Measurements from ENCODE around the gene KRT74. TPM values are rescaled to one million over a fixed set of nuclear protein-coding genes. Genes with fewer than 3 reads are reported as not detected.

Gene KRT74
- total and polyA plus RNA-seq, 9 of the 15 experiments (the other 6 are each of a cell fraction or from before 2014, with no cell fraction given) = not detected

DNA sequence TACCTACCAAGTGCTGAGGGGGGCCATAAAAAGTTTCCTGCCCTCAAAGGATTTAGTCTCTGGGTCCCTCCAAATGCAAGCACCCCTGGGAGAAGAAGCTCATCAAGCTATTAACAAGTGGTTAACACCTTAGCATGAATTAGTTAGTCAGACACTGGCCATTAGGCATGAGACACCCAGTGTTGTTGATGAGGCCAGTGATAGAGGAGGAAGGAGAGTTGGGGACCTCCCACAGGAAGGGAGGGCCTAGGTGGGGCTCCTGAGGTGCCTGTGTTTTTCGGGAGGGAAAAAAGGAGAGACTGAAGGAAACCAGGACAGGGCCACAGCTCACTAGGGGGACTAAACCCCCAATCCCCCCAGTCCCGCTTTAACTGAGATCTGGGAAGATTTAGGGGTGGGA is 16.2 kb downstream of the KRT74 start:
- H4K20me1 ChIP-seq (replicated peaks; ENCODE audit: control insufficient read depth, insufficient read depth, low read length) = peaks cover 6% of the 10 kb centered on the region; the same call in 1 of the 2 replicates

More for the DNA sequence above, 16.2 kb downstream of the KRT74 start:
- no peaks in the 10 kb centered on the region for H3K9me1 ChIP-seq (ENCODE audit: control insufficient read depth, insufficient read depth, low read length)
- H3K36me3 ChIP-seq (ENCODE audit: control insufficient read depth, insufficient read depth, low read length) = no peaks in the 10 kb centered on the region
- TF ChIP-seq NFIC (IDR thresholded peaks at IDR 0.05) (no peak), ZC3H8 (IDR thresholded peaks at IDR 0.05) (no peak), STAT5A (IDR thresholded peaks at IDR 0.05; ENCODE audit: borderline replicate concordance, low read length) (no peak), HBP1 (CRISPR knock-in tag; IDR thresholded peaks at IDR 0.05) (no peak), NR2C2 (CRISPR knock-in tag; IDR thresholded peaks at IDR 0.05) (no peak), NR2C2 (tag; IDR thresholded peaks at IDR 0.05) (no peak), ZNF512 (tag; IDR thresholded peaks at IDR 0.05) (no peak), SRSF3 (IDR thresholded peaks at IDR 0.05; ENCODE audit: insufficient read depth, low read length) (no peak), TEAD4 (IDR thresholded peaks at IDR 0.05; ENCODE audit: low read length) (no peak), TEAD4 (CRISPR knock-in tag; IDR thresholded peaks at IDR 0.05; ENCODE audit: borderline replicate concordance) (no peak), PREB (CRISPR knock-in tag; IDR thresholded peaks at IDR 0.05) (no peak), NFATC3 (IDR thresholded peaks at IDR 0.05) (no peak), ZNF253 (CRISPR knock-in tag; conservative IDR thresholded peaks at IDR 0.05) (no peak), DACH1 (IDR thresholded peaks at IDR 0.05; ENCODE audit: partially characterized antibody) (no peak)
- TF ChIP-seq, protein P1, sequence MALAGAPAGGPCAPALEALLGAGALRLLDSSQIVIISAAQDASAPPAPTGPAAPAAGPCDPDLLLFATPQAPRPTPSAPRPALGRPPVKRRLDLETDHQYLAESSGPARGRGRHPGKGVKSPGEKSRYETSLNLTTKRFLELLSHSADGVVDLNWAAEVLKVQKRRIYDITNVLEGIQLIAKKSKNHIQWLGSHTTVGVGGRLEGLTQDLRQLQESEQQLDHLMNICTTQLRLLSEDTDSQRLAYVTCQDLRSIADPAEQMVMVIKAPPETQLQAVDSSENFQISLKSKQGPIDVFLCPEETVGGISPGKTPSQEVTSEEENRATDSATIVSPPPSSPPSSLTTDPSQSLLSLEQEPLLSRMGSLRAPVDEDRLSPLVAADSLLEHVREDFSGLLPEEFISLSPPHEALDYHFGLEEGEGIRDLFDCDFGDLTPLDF (CRISPR knock-in tag; IDR thresholded peaks at IDR 0.05) = no peak
- no peak overlapping the region for H2AFZ ChIP-seq (ENCODE audit: low read depth, low read length)
- DNase-seq (ENCODE audit: extremely low read depth in 1 of 4, low spot score in 3 of 4) = no peak
- ChIA-PET CTCF (ENCODE audit: low intra/inter-chr PET ratio) (no interaction called here), POLR2A (no interaction called here)
- no peaks in the 10 kb centered on the region for H3K9me3 ChIP-seq (replicated peaks; ENCODE audit: control insufficient read depth, insufficient read depth, low read depth, low read length)
- in situ Hi-C loops (cut with MboI) = no loop called here
- intact Hi-C loops (cut with micrococcal nuclease) = no loop called here
- no peak overlapping the region for H3K9ac ChIP-seq (ENCODE audit: insufficient read depth in 1 of 2, low read depth in 2 of 2, low read length in 2 of 2)
- BruUV-seq (replicated peaks) = no TSS peak
- H3K27me3 ChIP-seq (ENCODE audit: control insufficient read depth in 2 of 2, insufficient read depth in 2 of 2, low read length in 2 of 2) = peaks cover 0 to 36% of the 10 kb centered on the region in 2 experiments; a peak in 3 of 5 replicates
- no peak overlapping the region for H3K4me3 ChIP-seq
- H3K4me1 ChIP-seq (replicated peaks in 1 of 2; ENCODE audit: control insufficient read depth in 2 of 2, insufficient read depth in 2 of 2, low read length in 2 of 2) = no peaks in the 10 kb centered on the region
- H3K27ac ChIP-seq (ENCODE audit: extremely low read depth, low read depth, low read length) = no peak overlapping the region
- H3K79me2 ChIP-seq (ENCODE audit: control insufficient read depth, insufficient read depth, low read length) = no peaks in the 10 kb centered on the region
- no peak overlapping the region for H3K4me2 ChIP-seq (ENCODE audit: insufficient read depth, low read length)
- WGBS (ENCODE audit: insufficient coverage, low coverage, missing lambda C conversion rate) = 0% methylated on average over 2 of the region's 2 CpGs
- FAIRE-seq = no peak
- ATAC-seq = no peak
